GM18858 (cell line): ENCODE measurements around the gene TEF.

ENCODE experiments used
- ATAC-seq: cut with Tn5 transposase; IDR thresholded peaks from one replicate; pipeline ENCODE4 v1.9.1; 2021; ENCODE audit not compliant: unreplicated experiment

TEF gene, protein sequence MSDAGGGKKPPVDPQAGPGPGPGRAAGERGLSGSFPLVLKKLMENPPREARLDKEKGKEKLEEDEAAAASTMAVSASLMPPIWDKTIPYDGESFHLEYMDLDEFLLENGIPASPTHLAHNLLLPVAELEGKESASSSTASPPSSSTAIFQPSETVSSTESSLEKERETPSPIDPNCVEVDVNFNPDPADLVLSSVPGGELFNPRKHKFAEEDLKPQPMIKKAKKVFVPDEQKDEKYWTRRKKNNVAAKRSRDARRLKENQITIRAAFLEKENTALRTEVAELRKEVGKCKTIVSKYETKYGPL

DNA sequence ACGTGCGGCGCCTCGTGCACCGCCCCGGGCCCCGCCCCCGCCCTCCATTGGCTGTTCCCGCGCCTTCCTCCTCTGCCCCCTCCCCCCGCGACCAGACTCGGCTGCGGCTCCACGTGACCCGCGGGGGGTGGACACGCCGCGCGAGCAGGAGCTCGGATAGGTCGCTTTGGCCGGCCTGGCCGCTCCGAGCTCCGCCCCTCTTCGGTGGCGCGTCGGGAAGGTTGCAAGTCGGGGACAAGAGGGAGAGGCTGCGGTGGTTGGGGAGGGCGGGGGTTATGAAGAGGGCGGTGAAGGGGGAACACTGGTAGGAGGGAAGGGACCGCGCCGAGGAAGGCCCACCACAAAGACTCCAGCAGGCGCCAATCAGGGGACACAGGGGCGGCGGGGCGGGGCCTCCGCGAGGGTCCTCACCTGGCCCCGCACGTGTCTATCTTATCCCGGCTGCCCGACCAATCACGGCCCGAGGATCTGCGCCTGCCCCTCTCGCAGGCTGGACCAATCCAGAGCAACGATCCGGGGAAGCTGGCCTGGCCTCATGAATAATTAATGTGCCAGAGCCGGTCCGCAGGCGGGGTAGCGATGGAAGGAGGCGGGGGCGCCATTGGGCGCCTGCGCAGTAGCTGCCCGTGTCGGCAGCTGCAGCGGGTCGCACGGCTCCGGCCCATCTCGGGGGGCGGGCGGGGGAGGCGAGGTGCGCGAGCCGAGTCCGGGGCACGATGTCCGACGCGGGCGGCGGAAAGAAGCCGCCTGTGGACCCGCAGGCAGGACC, at the start of gene TEF:
Gene TEF, plus strand, starts transcription at position 614 of the 769 bp plus-strand sequence. Its CDS starts 103 bp downstream, at position 717.
- peak; percentile 76 for ATAC-seq

- ATAC-seq = no peak
These were observed 49.4 kb upstream of the TEF start for GRCh38 chr22:41332217-41332939.

GRCh38 chr22:41333806-41334205, 47.9 kb upstream of the TEF start:
- no peak for ATAC-seq

GRCh38 chr22:41334215-41334614, 47.5 kb upstream of the TEF start:
- ATAC-seq = no peak

- no peak for ATAC-seq
These were observed 46.6 kb upstream of the TEF start for GRCh38 chr22:41334951-41335635.

DNA sequence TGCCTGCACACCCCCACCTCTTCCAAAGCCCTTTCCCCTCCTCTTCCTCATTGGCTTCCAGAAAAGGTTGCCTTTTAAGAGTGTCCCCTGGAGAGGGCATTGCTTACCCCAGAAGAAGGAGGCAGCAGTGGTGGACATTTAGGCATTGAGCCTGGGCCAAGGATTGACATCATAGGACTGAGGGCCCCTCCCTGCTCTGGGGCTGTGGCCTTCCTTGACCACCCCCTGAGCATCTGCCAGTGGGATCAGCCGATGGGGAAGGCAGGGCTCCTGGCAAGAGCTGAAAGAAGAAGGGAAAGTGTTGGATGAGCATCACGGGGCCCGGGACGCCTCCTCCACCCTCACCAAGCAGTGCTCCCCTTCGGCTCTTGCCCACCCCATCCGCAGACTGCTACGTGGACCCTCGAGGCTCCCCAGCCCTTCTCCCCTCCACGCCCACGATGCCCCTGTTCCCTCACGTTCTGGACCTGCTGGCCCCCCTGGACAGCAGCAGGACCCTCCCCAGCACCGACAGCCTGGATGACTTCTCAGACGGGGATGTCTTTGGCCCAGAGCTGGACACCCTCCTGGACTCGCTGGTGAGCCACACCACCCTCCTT, 43.0 kb upstream of the TEF start:
- ATAC-seq = no peak

DNA sequence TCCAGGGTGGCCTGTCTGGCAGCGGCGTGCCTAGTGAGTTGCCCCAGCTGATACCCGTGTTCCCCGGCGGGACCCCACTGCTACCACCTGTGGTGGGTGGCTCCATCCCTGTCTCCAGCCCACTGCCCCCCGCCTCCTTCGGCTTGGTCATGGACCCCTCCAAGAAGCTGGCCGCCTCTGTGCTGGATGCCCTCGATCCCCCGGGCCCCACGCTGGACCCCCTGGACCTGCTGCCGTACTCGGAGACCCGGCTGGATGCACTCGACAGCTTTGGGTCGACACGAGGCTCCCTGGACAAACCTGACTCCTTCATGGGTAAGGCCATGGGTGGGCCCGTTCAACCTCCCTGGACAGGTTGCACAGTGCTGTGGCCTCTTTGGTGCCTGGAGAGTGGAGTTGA, 41.9 kb upstream of the TEF start:
- ATAC-seq = no peak

GRCh38 chr22:41340357-41340756, 41.4 kb upstream of the TEF start:
- no peak for ATAC-seq

- no peak for ATAC-seq
These were observed 40.7 kb upstream of the TEF start for GRCh38 chr22:41341012-41341411.

DNA sequence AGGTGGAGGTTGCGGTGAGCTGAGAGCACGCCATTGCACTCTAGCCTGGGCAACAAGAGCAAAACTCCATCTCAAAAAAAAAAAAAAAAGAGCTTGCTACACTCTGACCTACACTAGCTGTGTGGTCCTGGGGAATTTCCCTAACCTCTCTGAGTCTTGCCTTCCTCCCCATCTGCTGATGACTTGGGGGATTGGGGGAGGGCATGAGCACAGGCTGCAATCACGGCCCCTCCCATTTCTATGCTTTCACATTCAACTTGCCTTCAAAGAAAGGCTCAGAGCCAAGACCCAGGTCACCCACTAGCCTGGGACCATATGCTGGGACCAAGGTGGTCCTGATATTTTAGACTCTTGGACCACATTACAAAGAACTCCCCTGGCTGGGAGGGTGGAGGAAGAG, 39.8 kb upstream of the TEF start:
- ATAC-seq = no peak

DNA sequence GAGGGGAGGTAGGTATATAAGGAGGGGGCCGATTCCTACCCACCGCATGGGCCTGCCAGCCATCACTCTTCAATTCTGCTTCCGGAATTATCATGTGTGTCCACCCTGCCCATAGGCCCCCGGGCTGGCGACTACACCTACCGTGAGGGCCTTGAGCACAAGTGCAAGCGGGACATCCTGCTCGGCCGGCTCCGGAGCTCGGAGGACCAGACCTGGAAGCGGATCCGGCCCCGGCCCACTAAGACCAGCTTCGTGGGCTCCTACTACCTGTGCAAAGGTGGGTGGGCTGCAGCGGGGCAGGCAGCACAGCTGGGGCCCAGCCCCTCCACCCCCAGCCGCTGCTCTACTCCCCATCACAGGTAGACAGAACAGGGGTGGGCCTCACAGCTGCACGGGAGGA, 38.4 kb upstream of the TEF start:
- no peak for ATAC-seq

GRCh38 chr22:41343717-41344116, 38.0 kb upstream of the TEF start:
- no peak for ATAC-seq

- ATAC-seq = no peak
These were observed 37.5 kb upstream of the TEF start for GRCh38 chr22:41344189-41344788.

DNA sequence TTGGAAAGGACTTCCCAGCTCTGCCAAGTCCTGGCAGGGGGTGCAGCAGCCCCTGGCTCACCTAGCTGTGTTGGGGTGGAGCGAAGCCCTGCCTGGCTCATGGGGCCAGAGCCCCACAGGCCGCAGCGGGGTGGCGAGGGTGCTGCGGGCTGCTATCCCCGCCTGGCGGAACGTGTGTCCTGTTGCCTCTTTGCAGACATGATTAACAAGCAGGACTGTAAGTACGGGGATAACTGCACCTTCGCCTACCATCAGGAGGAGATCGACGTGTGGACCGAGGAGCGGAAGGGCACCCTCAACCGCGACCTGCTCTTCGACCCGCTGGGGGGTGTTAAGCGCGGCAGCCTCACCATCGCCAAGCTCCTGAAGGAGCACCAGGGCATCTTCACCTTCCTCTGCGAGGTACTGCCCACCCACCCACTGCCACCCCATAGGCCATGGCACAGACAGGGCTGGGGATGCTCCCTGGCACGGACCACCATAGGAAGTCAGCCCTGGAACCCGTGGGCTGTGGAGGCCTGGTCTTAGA, 35.9 kb upstream of the TEF start:
- ATAC-seq = no peak

DNA sequence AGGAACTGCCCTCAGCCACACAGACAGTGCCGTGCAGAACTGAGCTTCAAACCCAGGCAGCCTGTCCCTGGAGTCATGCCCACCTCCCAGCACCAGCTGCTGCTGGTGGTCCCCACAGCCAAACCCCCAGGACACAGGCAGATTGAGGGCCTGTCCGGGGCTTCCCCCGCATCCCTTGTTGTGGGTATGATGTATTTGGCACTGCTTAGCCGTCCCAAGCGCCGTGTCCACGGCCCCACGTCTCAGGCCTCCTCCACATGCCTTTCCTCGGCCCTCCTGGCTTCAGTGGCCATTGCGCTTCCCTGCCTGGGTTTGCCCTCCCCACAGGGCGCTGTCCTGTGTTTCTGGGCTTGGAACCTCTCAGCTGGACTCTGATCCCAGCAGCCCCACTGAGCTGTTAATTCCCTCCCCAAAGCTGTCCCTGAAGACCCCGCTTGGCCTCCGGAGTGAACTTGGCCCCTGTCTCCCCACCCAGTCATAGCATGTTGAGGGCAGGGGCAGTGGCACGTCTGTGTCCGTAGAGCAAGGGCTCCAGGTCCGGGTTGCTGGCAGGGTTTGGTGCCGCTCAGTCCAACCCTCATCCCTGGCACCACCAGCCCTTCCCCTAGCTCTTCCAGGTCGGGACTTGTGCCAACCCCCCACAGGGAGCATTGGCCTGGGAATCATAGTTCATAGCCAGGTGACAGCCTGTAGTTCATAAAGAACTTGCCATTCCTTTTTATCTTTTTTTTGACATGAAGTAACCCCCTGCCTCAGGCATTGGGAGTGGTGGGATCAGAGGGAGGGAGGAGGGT, 34.5 kb upstream of the TEF start:
- no peak for ATAC-seq

GRCh38 chr22:41348964-41349484, 32.7 kb upstream of the TEF start:
- ATAC-seq = no peak

- no peak for ATAC-seq
These were observed 31.7 kb upstream of the TEF start for GRCh38 chr22:41350087-41350486.

GRCh38 chr22:41351011-41351410, 30.7 kb upstream of the TEF start:
- ATAC-seq = no peak

DNA sequence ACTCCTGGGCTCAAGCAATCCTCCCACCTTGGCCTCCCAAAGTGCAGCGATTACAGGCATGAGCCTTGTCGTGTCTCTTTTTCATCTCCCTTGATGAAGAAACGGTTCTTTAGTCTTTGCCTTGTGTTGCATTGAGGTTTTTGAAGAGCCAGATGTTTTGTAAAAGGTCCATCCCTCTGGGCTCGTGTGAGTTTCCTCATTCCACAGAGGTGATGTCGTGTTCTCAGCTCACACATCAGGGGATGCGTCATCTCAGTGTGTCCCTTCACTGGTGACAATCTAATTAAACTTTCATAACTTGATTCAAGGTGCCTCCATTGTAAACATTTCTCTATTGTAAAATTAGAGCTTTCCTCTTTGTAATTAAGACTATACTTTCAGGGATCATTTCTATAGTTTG, 29.7 kb upstream of the TEF start:
- no peak for ATAC-seq
